Muscle layer of duodenum (tissue), 2 donors: Measurements from ENCODE around the gene GNS.

Experiments
- H3K27ac ChIP-seq: one replicate; pipeline ENCODE4 v1.7.0; 2013; ENCODE audit warnings: mild to moderate bottlenecking, low read length
- H3K27me3 ChIP-seq: one replicate; pipeline ENCODE4 v1.7.0; 2013; ENCODE audit warnings: low read depth, mild to moderate bottlenecking, control low read depth, low read length
- H3K36me3 ChIP-seq, 2 donors: one replicate each; pipeline ENCODE4 v1.7.0; 2013; ENCODE audit warnings: low read length in 2 of 2, control low read depth in 1 of 2, mild to moderate bottlenecking in 1 of 2; ENCODE audit not compliant: insufficient read depth in 2 of 2, control insufficient read depth in 1 of 2
- H3K4me1 ChIP-seq, 2 donors: one replicate each; pipeline ENCODE4 v1.7.0; 2013; ENCODE audit warnings: low read length in 2 of 2, mild to moderate bottlenecking in 2 of 2, control low read depth in 1 of 2, moderate library complexity in 1 of 2; ENCODE audit not compliant: insufficient read depth in 2 of 2, control insufficient read depth in 1 of 2
- H3K4me3 ChIP-seq, 2 donors: one replicate each; pipeline ENCODE4 v1.7.0; 2013; ENCODE audit warnings: low read length in 2 of 2, low read depth in 1 of 2, mild to moderate bottlenecking in 1 of 2
- H3K9me3 ChIP-seq, 2 donors: one replicate each; pipeline ENCODE4 v1.7.0; 2013; ENCODE audit warnings: low read length in 2 of 2, control low read depth in 1 of 2, mild to moderate bottlenecking in 1 of 2; ENCODE audit not compliant: control insufficient read depth in 1 of 2
- donor health status: healthy.

The GNS gene

DNA sequence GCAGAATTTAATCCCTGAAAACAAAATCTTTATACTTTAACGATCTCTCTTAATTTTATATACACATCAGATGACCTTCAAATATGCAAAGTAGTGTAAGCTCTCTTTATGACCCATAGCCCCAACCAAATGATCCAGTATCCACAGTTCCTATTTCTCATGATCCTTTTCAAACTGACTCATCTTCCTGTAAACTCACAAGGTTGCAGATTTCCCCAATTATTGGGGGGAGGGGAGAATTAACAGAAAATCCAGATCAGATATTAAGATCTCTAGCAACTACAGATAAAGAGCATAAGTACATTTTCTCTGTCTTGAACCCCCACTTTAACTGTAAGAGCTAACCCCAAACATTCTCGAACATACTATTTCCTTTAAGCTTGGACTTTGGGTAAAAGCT is 12.5 kb downstream of the GNS start:
- Histone ChIP-seq H3K36me3 (peaks cover 30 to 69% of the 10 kb centered on the region in 2 donors), H3K27me3 (no peaks in the 10 kb centered on the region), H3K9me3 (no peaks in the 10 kb centered on the region), H3K4me3 (no peak overlapping the region), H3K4me1 (no peaks in the 10 kb centered on the region), H3K27ac (no peak overlapping the region)

DNA sequence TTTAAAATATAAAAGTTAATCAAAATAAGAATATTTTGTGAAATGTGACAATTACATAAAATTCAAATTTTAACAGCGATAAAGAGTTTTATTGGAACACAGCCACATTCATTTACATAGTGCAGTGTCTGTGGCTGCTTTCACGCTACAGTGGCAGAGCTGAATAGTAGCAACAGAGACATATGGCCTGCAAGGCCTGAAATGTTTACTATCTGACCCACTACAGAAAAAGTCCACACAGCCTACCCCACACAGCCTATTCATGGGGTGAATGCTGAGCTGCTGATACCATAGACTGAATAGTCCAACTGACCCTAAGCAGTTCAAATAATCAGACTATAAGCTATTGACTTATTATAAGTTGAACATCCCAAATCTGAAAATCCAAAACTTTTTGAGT is 13.2 kb downstream of the GNS start:
- H3K9me3 ChIP-seq, result no peaks in the 10 kb centered on the region
- H3K27me3 ChIP-seq, result no peaks in the 10 kb centered on the region
- H3K36me3 ChIP-seq, result peaks cover 30 to 65% of the 10 kb centered on the region in 2 donors
- H3K27ac ChIP-seq, result no peak overlapping the region
- no peaks in the 10 kb centered on the region for H3K4me1 ChIP-seq
- no peak overlapping the region for H3K4me3 ChIP-seq

DNA sequence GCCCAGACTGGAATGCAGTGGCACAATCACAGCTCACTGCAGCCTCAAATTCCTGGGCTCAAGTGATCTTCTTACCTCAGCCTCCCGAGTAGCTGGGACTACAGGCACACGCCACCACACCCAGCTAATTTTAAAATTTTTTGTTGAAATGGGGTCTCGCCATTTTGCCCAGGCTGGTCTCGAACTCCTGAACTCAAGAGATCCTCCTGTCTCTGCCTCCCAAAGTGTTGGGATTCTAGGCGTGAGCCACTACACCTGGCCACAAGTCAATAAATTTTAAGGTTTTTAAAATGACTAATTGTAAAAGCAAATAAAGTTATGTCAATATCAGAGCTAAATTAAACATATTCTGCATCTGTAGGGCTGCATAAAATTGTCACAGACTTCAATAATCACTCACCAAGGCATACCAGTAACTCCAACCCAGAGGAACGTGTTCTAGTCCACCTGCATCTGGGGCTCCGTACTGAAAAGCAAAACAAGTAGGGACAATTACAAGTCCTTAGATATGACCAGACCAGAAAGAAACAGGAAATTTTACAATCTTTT is 13.9 kb downstream of the GNS start:
- no peak overlapping the region for H3K27ac ChIP-seq
- H3K4me1 ChIP-seq, result no peaks in the 10 kb centered on the region
- no peaks in the 10 kb centered on the region for H3K9me3 ChIP-seq
- H3K36me3 ChIP-seq, result peaks cover 25 to 67% of the 10 kb centered on the region in 2 donors
- H3K27me3 ChIP-seq, result no peaks in the 10 kb centered on the region
- H3K4me3 ChIP-seq, result no peak overlapping the region

DNA sequence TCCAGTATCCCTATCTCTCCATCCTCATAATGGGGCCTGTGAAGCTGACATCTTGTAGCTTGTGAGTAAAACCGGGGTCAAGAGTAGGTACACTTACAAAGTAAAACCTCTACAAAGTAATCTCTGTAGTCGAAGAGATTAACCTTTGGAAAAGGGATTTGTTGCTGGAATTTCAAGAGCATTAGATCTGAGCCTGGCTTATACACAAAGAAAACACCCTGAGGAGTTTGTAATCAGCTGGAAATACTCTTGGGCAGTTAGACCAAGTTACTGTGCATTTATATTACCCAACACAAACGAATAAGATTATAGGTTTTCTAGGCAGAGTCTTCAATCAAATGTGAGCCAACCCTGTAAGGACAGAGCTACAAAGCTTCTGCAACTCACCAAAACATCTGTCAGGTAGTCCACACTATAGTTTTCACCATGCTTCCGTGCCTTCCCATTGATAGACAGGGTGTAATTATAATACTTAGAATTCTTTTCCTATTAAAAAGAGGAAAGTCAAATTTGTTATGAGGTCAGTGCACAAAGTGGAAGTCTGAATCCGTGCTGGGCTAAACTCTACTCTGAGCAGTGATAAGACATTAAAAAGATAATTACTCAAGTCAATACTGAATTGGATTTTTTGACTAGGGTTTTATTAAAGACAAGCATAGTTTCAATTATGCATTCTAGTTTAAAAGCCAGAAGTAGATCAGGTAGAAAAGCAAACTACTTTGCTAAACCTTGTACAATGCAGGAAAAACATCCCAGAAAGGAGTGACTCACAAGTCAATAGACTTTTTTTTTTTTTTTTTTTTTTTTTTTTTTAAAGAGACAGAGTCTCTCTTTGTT is 14.6 kb downstream of the GNS start:
- H3K4me1 ChIP-seq, result no peaks in the 10 kb centered on the region
- H3K4me3 ChIP-seq, result no peak overlapping the region
- no peaks in the 10 kb centered on the region for H3K9me3 ChIP-seq
- H3K27ac ChIP-seq, result no peak overlapping the region
- peaks cover 25 to 71% of the 10 kb centered on the region in 2 donors for H3K36me3 ChIP-seq
- no peaks in the 10 kb centered on the region for H3K27me3 ChIP-seq

DNA sequence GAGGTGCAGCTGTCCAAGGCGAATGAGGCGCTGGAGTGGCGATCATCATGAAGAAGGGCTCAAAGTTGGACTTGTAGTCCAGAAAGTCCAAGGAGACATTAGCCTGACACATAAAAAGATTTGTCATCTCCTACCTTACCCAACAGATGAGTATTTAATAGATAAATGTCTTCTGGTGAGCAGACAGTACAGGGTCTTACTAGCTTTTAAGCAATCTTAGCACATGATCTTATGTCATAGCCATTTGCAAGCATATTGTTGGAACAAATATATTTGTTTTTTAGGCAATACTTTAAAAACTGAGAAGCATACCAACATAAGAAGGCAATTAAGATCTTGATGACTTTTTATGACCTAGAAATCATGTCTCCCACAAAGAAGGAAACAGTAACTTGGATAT is 16.0 kb downstream of the GNS start:
- Histone ChIP-seq H3K27me3 (no peaks in the 10 kb centered on the region), H3K4me3 (no peak overlapping the region), H3K27ac (no peak overlapping the region), H3K9me3 (no peaks in the 10 kb centered on the region), H3K36me3 (peaks cover 34 to 80% of the 10 kb centered on the region in 2 donors), H3K4me1 (no peaks in the 10 kb centered on the region)

DNA sequence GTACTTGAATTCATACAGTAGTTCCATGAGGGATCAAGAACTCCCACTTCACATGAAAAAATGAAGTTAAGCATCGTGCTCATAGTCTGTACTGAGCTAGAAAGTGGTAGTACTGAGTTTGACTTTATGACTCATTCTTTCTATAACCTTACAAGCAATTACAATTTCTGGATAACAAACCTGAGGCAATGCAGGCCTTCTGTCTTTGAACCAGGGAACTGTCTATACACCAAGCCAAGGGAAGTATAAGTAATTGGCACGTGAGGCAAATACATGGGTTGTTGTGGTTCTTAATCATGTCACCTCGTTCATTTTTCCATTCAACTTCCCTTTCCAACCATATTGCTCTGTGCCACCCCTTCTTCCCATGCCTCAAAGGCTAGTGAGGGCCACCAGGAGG is 16.8 kb downstream of the GNS start:
- H3K27me3 ChIP-seq, result no peaks in the 10 kb centered on the region
- peaks cover 40 to 82% of the 10 kb centered on the region in 2 donors for H3K36me3 ChIP-seq
- H3K27ac ChIP-seq, result no peak overlapping the region
- no peaks in the 10 kb centered on the region for H3K4me1 ChIP-seq
- H3K4me3 ChIP-seq, result no peak overlapping the region
- no peaks in the 10 kb centered on the region for H3K9me3 ChIP-seq

DNA sequence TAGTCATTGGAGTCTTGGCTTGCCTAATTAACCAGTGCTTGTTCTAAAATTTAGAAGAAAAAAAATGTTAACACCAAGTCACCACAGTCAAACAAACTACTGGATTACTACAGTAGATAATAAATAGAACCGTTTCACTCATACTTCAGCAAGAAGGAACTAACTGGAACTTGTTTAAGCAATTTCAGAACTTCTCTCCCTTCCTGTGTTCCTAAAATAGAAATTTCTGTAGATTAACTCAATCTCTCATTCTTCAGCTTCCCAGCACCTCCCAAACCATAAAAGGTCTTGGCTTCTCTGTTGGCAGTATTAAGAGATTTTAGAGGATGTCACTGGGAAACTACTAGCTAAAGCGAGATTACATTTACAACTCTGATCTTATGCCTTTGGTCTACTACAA is 18.6 kb downstream of the GNS start:
- no peaks in the 10 kb centered on the region for H3K27me3 ChIP-seq
- H3K9me3 ChIP-seq, result no peaks in the 10 kb centered on the region
- no peak overlapping the region for H3K27ac ChIP-seq
- H3K4me1 ChIP-seq, result no peaks in the 10 kb centered on the region
- H3K36me3 ChIP-seq, result peaks cover 57 to 87% of the 10 kb centered on the region in 2 donors
- H3K4me3 ChIP-seq, result no peak overlapping the region

DNA sequence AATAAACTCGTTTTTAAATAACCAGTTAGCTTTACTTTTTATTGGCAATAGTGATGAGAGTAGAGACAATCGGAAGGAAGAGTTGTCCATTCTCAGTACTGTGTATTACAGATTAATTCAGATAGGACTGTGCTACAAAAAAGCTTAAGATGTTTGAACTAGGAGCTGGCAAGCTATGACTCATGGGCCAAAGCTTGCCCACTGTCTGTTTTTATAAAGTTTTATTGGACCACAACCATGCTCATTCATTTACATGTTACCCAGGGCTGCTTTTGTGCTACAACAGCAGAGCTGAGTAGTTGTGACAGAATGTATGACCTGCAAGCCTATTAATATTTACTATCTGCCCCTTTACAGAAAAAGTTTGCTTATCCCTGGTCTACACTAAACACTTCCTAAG is 19.4 kb downstream of the GNS start:
- Histone ChIP-seq H3K27me3 (no peaks in the 10 kb centered on the region), H3K4me1 (no peaks in the 10 kb centered on the region), H3K27ac (no peak overlapping the region), H3K4me3 (no peak overlapping the region), H3K9me3 (no peaks in the 10 kb centered on the region), H3K36me3 (peaks cover 64 to 87% of the 10 kb centered on the region in 2 donors)

DNA sequence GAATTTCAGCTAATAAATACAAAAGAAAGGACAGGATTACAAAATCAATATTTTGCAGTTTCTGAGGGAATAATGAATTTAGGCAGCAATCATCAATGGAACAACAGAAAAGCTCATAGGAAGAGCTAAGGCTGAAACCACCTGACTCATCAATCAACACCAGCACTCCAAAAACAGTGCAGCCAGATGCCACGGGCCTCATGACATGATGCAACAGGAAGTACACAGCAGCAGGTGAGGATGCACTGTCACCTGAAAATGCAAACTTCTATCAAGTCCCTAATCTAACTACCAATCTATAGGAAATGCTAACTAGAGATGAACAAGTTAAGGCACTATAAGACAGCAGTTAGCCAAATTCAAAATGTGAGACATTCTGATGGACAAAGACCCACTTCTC is 21.7 kb downstream of the GNS start:
- peaks cover 48 to 79% of the 10 kb centered on the region in 2 donors for H3K36me3 ChIP-seq
- no peaks in the 10 kb centered on the region for H3K27me3 ChIP-seq
- no peak overlapping the region for H3K4me3 ChIP-seq
- no peaks in the 10 kb centered on the region for H3K4me1 ChIP-seq
- no peak overlapping the region for H3K27ac ChIP-seq
- no peaks in the 10 kb centered on the region for H3K9me3 ChIP-seq

DNA sequence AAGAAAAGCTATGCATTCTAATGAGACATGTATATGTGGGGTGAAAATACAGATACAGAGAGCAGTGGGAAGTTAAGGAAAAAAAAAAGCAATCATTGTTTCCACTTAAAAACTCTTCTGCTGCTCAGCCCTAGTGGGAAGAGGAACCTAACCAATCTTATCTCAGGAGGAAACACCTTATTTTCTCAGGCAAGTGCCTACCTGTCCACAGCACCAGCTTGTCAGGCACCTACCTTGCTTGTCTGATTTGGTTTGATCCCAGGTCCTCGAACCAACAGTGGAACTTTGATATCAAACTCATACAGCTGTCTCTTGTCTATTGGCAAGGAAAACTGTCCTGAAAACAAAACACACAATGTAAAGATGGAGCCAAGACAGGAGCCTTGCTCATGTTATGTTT is 22.4 kb downstream of the GNS start:
- H3K27me3 ChIP-seq, result no peaks in the 10 kb centered on the region
- H3K4me3 ChIP-seq, result no peak overlapping the region
- no peak overlapping the region for H3K27ac ChIP-seq
- peaks cover 45 to 72% of the 10 kb centered on the region in 2 donors for H3K36me3 ChIP-seq
- no peaks in the 10 kb centered on the region for H3K4me1 ChIP-seq
- no peaks in the 10 kb centered on the region for H3K9me3 ChIP-seq

DNA sequence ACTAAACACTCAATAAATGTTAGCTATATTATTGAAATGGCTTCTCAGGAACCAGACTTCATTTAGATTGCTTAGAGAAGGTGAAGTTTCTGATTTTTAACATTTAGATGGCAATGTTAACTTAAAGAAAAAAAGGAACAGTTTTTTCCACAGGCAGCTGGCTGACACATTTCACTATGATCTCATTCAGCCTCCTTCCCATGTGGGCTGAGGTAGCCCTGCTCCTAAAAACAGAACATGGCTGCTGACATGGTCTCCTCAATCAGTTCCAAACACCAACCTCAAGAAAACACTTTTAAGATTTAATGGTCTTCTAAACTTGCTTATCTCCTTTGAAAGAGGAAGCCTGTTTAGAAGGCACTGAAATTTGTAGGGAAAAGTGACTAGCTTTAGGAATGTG is 23.8 kb downstream of the GNS start:
- H3K4me1 ChIP-seq, result no peaks in the 10 kb centered on the region
- H3K27me3 ChIP-seq, result no peaks in the 10 kb centered on the region
- H3K27ac ChIP-seq, result no peak overlapping the region
- H3K9me3 ChIP-seq, result no peaks in the 10 kb centered on the region
- peaks cover 45 to 73% of the 10 kb centered on the region in 2 donors for H3K36me3 ChIP-seq
- no peak overlapping the region for H3K4me3 ChIP-seq

DNA sequence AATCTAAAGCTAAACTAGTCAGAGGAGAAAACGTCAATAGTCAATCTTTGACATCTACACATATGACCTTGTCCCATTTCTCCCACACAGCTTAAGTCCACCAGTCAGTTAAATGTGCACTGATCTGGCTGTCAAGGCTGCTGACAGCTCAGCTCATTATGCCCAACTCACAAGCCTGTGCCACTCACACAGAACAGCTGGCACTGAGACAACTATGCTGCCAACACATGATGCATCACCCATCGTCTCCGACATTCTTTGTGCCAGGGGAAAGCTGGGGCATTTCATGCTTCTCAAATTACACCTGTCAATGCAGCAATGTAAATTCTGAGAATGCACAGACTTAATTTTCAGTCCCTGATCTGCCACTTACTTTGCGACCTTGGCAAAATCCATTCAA is 25.3 kb downstream of the GNS start:
- Histone ChIP-seq H3K9me3 (no peaks in the 10 kb centered on the region), H3K4me3 (no peak overlapping the region), H3K4me1 (no peaks in the 10 kb centered on the region), H3K27ac (no peak overlapping the region), H3K36me3 (peaks cover 38 to 57% of the 10 kb centered on the region in 2 donors), H3K27me3 (no peaks in the 10 kb centered on the region)
